Neural cell (in vitro differentiated cells): ENCODE data around the gene SLC26A11. TPM values are rescaled to one million over a fixed set of nuclear protein-coding genes. Genes with fewer than 3 reads are reported as not detected.

Experiments
- H2AFZ ChIP-seq: fragments of 200-600, 300-800 bp; sonication (generic), shearing (Covaris generic); 2 replicates; pipeline ENCODE4 v1.6.0; 2014; ENCODE audit warnings: low read depth, mild to moderate bottlenecking, antibody characterized with exemption, low read length, moderate library complexity
- H3F3A ChIP-seq: fragments of 200-600 bp; shearing (Covaris generic); 2 replicates; pipeline ENCODE4 v1.6.1; 2016; ENCODE audit warnings: mild to moderate bottlenecking, moderate library complexity, mixed read lengths, antibody characterized with exemption, low read length; ENCODE audit not compliant: insufficient read depth, poor library complexity, severe bottlenecking
- H3K27ac ChIP-seq: fragments of 200-600, 300-800 bp; sonication (generic), shearing (Covaris generic); 2 replicates; pipeline ENCODE4 v1.5.1; 2014; ENCODE audit warnings: mild to moderate bottlenecking, low read length, moderate library complexity
- H3K27me3 ChIP-seq: fragments of 300-800, 200-600 bp; sonication (generic), shearing (Covaris generic); 2 replicates; pipeline ENCODE4 v1.6.0; 2014; ENCODE audit warnings: mild to moderate bottlenecking, low read depth, low read length, moderate library complexity; ENCODE audit not compliant: insufficient read depth
- H3K36me3 ChIP-seq: fragments of 300-800, 200-600 bp; sonication (generic), shearing (Covaris generic); 2 replicates; pipeline ENCODE4 v1.5.1; 2014; ENCODE audit warnings: mild to moderate bottlenecking, antibody characterized with exemption, low read length, moderate library complexity; ENCODE audit not compliant: insufficient read depth
- H3K4me2 ChIP-seq: fragments of 300-800, 200-600 bp; sonication (generic), shearing (Covaris generic); 2 replicates; pipeline ENCODE4 v1.6.0; 2014; ENCODE audit warnings: mild to moderate bottlenecking, low read length
- H3K4me3 ChIP-seq: fragments of 300-800, 200-600 bp; sonication (generic), shearing (Covaris generic); 2 replicates; pipeline ENCODE4 v1.5.1; 2014; ENCODE audit warnings: mild to moderate bottlenecking, low read length, moderate library complexity
- H3K79me2 ChIP-seq: fragments of 200-600 bp; shearing (Covaris generic); replicated peaks from 2 replicates; pipeline ENCODE4 v1.6.0; 2014; ENCODE audit warnings: mild to moderate bottlenecking, low read length, moderate library complexity; ENCODE audit not compliant: insufficient read depth
- H3K9ac ChIP-seq: fragments of 300-800, 200-600 bp; sonication (generic), shearing (Covaris generic); 2 replicates; pipeline ENCODE4 v1.6.1; 2016; ENCODE audit warnings: mild to moderate bottlenecking, low read length, mixed read lengths
- H3K9me2 ChIP-seq: fragments of 200-600 bp; shearing (Covaris generic); 2 replicates; pipeline ENCODE4 v1.6.1; 2016; ENCODE audit warnings: mild to moderate bottlenecking, low read length, mixed read lengths; ENCODE audit not compliant: insufficient read depth
- H3K9me3 ChIP-seq: fragments of 200-600, 300-800 bp; sonication (generic), shearing (Covaris generic); 2 replicates; pipeline ENCODE4 v1.6.1; 2016; ENCODE audit warnings: mild to moderate bottlenecking, mixed run types, low read length, moderate library complexity, mixed read lengths
- H4K20me1 ChIP-seq: fragments of 200-600 bp; shearing (Covaris generic); 2 replicates; pipeline ENCODE4 v1.6.1; 2016; ENCODE audit warnings: mild to moderate bottlenecking, mixed run types; ENCODE audit not compliant: insufficient read depth
- CTCF ChIP-seq: fragments of 450-650 bp; IDR thresholded peaks from 2 replicates; pipeline ENCODE4 v1.5.1; 2014; ENCODE audit warnings: antibody characterized with exemption, mild to moderate bottlenecking, moderate library complexity; ENCODE audit not compliant: poor library complexity, severe bottlenecking
- EP300 ChIP-seq: fragments of 450-650 bp; conservative IDR thresholded peaks from 2 replicates; pipeline ENCODE4 v1.6.1; 2014; ENCODE audit warnings: antibody characterized with exemption, mild to moderate bottlenecking, moderate library complexity; ENCODE audit not compliant: poor library complexity, severe bottlenecking
- EZH2 ChIP-seq: fragments of 200-600, 300-800 bp; shearing (Covaris generic), sonication (generic); IDR thresholded peaks from 2 replicates; pipeline ENCODE4 v1.6.1; 2014; ENCODE audit warnings: antibody characterized with exemption, low read length, borderline replicate concordance, mild to moderate bottlenecking; ENCODE audit not compliant: insufficient read depth, poor library complexity, severe bottlenecking
- MXI1 ChIP-seq: fragments of 450-650 bp; conservative IDR thresholded peaks from 2 replicates; pipeline ENCODE4 v1.6.1; 2014; ENCODE audit warnings: antibody characterized with exemption, mild to moderate bottlenecking; ENCODE audit not compliant: poor library complexity, severe bottlenecking
- POLR2AphosphoS5 ChIP-seq: IDR thresholded peaks from 2 replicates; pipeline ENCODE4 v1.6.1; 2012
- RAD21 ChIP-seq: fragments of 450-650 bp; conservative IDR thresholded peaks from 2 replicates; pipeline ENCODE4 v1.6.1; 2014; ENCODE audit warnings: antibody characterized with exemption, mild to moderate bottlenecking, moderate library complexity
- REST ChIP-seq: IDR thresholded peaks from 2 replicates; pipeline ENCODE4 v1.6.1; 2012; ENCODE audit warnings: borderline replicate concordance
- SMC3 ChIP-seq: fragments of 450-650 bp; conservative IDR thresholded peaks from 2 replicates; pipeline ENCODE4 v1.6.1; 2014; ENCODE audit warnings: antibody characterized with exemption, mild to moderate bottlenecking, moderate library complexity; ENCODE audit not compliant: poor library complexity
- TAF1 ChIP-seq: IDR thresholded peaks from 2 replicates; pipeline ENCODE4 v1.6.1; 2012; ENCODE audit warnings: low read depth
- polyA plus RNA-seq: library from polyadenylated mRNA; depleted of rRNA; stranded (reverse); fragments of >200 nt; gene quantifications from 2 replicates; pipeline ENCODE4 v1.2.3, GENCODE V29; 2014

Gene SLC26A11
- polyA plus RNA-seq, 1 donor from 2014 or later: 18.6 TPM

- peak overlapping the region; percentile 69 for H3K9ac ChIP-seq
- no peak overlapping the region for H3K27ac ChIP-seq
- no peaks in the 10 kb centered on the region for H3F3A ChIP-seq
- peak overlapping the region; percentile 82 for H3K4me2 ChIP-seq
- H3K9me3 ChIP-seq: no peaks in the 10 kb centered on the region
- no peak overlapping the region for H2AFZ ChIP-seq
- H4K20me1 ChIP-seq: no peaks in the 10 kb centered on the region
- no peaks in the 10 kb centered on the region for H3K36me3 ChIP-seq
- H3K79me2 ChIP-seq: no peaks in the 10 kb centered on the region
- TF ChIP-seq RAD21 (no peak), REST (no peak)
- H3K4me3 ChIP-seq: peak overlapping the region; percentile 85
- no peaks in the 10 kb centered on the region for H3K27me3 ChIP-seq
- no peaks in the 10 kb centered on the region for H3K9me2 ChIP-seq
Observed at GRCh38 chr17:80219013-80219762, 1.0 kb upstream of the SLC26A11 start.

- Histone ChIP-seq H3K79me2 (no peaks in the 10 kb centered on the region), H4K20me1 (no peaks in the 10 kb centered on the region), H3K27me3 (no peaks in the 10 kb centered on the region), H3K4me3 (peak overlapping the region; percentile 85), H3K9me3 (no peaks in the 10 kb centered on the region), H3K36me3 (no peaks in the 10 kb centered on the region), H3F3A (no peaks in the 10 kb centered on the region), H3K9ac (peak overlapping the region; percentile 69), H3K9me2 (no peaks in the 10 kb centered on the region), H3K4me2 (peak overlapping the region; percentile 82), H2AFZ (peak overlapping the region; percentile 40), H3K27ac (no peak overlapping the region)
- TF ChIP-seq RAD21 (no peak), EZH2 (no peak), POLR2AphosphoS5 (no peak)
Observed at GRCh38 chr17:80219763-80220053, 519 bp upstream of the SLC26A11 start.

- Histone ChIP-seq H3K27ac (no peak overlapping the region), H3K9ac (peak overlapping the region; percentile 69)
- TF ChIP-seq SMC3 (no peak), EP300 (no peak), RAD21 (no peak), EZH2 (no peak), CTCF (no peak), POLR2AphosphoS5 (no peak), MXI1 (no peak), TAF1 (no peak), REST (no peak)
Observed at GRCh38 chr17:80220736-80221215, 549 bp downstream of the SLC26A11 start.

More at GRCh38 chr17:80220736-80221215, 549 bp downstream of the SLC26A11 start:
- Histone ChIP-seq H3K27me3 (no peaks in the 10 kb centered on the region), H3K36me3 (no peaks in the 10 kb centered on the region), H3K4me2 (peak overlapping the region; percentile 78), H4K20me1 (no peaks in the 10 kb centered on the region), H3F3A (no peaks in the 10 kb centered on the region), H3K9me3 (no peaks in the 10 kb centered on the region), H3K4me3 (peak overlapping the region; percentile 85), H3K79me2 (no peaks in the 10 kb centered on the region), H3K9me2 (no peaks in the 10 kb centered on the region), H2AFZ (peak overlapping the region; percentile 8)
